MCF 10A (cell line): Measurements from ENCODE around the gene LIPA. TPM values are rescaled to one million over a fixed set of nuclear protein-coding genes. Genes with fewer than 3 reads are reported as not detected.
A peak's percentile ranks its signal among the peaks of the same experiment; 100 is the strongest.

Experiments
- BruUV-seq: library from RNA; stranded (reverse); fragments of 400-500 nt; replicated peaks from 2 replicates; lab custom pipeline; 2021; lab: Mats Ljungman, UMichigan
- CTCF ChIA-PET: fragments of 300-600 bp; sonication (Branson Sonifier 250); formaldehyde crosslinking; extraction: SDS; loops from one replicate; lab custom pipeline; 2021; ENCODE audit warnings: antibody characterized with exemption, inconsistent platforms; lab: Yijun Ruan, JAX
- POLR2A ChIA-PET: fragments of 300-600, 350-650 bp; sonication (Branson Sonifier 250); formaldehyde crosslinking; extraction: SDS; loops from one replicate; lab custom pipeline; 2020; ENCODE audit warnings: antibody characterized with exemption, inconsistent platforms; lab: Yijun Ruan, JAX
- DNase-seq: peaks from one replicate; pipeline ENCODE4 v3.0.0-alpha.2; 2018; ENCODE audit not compliant: unreplicated experiment
- H3K27ac Mint-ChIP-seq: one replicate; pipeline ENCODE4 v1.8.0; 2022; ENCODE audit warnings: mild to moderate bottlenecking, low read depth, mixed read lengths; ENCODE audit not compliant: unreplicated experiment
- H3K27me3 Mint-ChIP-seq: one replicate; pipeline ENCODE4 v1.8.0; 2022; ENCODE audit warnings: mixed read lengths; ENCODE audit not compliant: insufficient read depth, unreplicated experiment
- H3K36me3 Mint-ChIP-seq: one replicate; pipeline ENCODE4 v1.8.0; 2022; ENCODE audit warnings: mild to moderate bottlenecking, moderate library complexity, mixed read lengths; ENCODE audit not compliant: insufficient read depth, unreplicated experiment
- H3K4me1 Mint-ChIP-seq: one replicate; pipeline ENCODE4 v1.8.0; 2022; ENCODE audit warnings: mixed read lengths; ENCODE audit not compliant: insufficient read depth, unreplicated experiment
- H3K4me3 Mint-ChIP-seq: one replicate; pipeline ENCODE4 v1.8.0; 2022; ENCODE audit warnings: mild to moderate bottlenecking, moderate library complexity, mixed read lengths; ENCODE audit not compliant: unreplicated experiment
- H3K9me3 Mint-ChIP-seq: one replicate; pipeline ENCODE4 v1.8.0; 2022; ENCODE audit warnings: mixed read lengths; ENCODE audit not compliant: unreplicated experiment
- intact Hi-C: fragments of 100-400 bp; cut with micrococcal nuclease; formaldehyde crosslinking; loops from 2 replicates; pipeline ENCODE4 v1.14.1; 2022
- total RNA-seq: library from RNA; stranded (reverse); gene quantifications from 2 replicates; pipeline ENCODE4 v1.2.3, GENCODE V29; 2022
- TF ChIP-seq, protein P1 (sequence below): fragments of 200-600 bp; IDR thresholded peaks from one replicate; pipeline ENCODE4 v1.8.0; 2022; ENCODE audit warnings: antibody characterized with exemption, mild to moderate bottlenecking; ENCODE audit not compliant: unreplicated experiment

LIPA gene
- total RNA-seq, 1 experiment from 2014 or later: 22.3 TPM

DNA sequence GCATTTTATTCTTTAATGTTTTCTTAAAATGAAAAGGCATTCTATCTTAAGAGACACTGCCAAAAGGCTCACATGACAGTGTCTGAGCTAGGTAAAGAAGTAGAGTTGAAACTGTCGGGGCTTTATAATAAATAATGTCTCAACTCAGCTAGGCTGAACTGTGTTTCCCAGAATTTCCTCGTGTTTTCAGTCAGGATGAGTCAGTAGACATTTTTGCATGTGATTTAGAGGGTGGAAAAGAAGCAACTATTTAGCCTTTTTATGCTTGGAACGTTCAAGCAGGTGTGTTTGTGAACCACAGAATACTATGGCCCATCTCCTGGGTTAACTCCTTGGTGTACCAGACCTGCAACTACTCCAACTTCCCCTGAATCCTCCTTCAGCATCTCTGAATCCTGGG lies 23.4 kb upstream of the LIPA start:
- Mint-ChIP-seq H3K4me1 (peaks cover 44% of the 10 kb centered on the region), H3K27ac (peak overlapping the region; percentile 63), H3K36me3 (peaks cover 6% of the 10 kb centered on the region), H3K27me3 (no peaks in the 10 kb centered on the region), H3K9me3 (no peaks in the 10 kb centered on the region), H3K4me3 (no peak overlapping the region)
- no peak for DNase-seq
- POLR2A ChIA-PET: interaction anchor here (1.0 to 4.9 kb wide), 4 partner anchors 9 to 77 kb away, joined by 3 to 66 read pairs (median 4); partner anchors contain the start of gene IFIT2
- CTCF ChIA-PET: interaction anchor here (3.2 kb wide), 1 partner anchor 94 kb away, joined by 18 read pairs; no protein-coding TSS in a partner anchor
- intact Hi-C loops: no loop called here
- BruUV-seq: no TSS peak
- TF ChIP-seq, protein P1, sequence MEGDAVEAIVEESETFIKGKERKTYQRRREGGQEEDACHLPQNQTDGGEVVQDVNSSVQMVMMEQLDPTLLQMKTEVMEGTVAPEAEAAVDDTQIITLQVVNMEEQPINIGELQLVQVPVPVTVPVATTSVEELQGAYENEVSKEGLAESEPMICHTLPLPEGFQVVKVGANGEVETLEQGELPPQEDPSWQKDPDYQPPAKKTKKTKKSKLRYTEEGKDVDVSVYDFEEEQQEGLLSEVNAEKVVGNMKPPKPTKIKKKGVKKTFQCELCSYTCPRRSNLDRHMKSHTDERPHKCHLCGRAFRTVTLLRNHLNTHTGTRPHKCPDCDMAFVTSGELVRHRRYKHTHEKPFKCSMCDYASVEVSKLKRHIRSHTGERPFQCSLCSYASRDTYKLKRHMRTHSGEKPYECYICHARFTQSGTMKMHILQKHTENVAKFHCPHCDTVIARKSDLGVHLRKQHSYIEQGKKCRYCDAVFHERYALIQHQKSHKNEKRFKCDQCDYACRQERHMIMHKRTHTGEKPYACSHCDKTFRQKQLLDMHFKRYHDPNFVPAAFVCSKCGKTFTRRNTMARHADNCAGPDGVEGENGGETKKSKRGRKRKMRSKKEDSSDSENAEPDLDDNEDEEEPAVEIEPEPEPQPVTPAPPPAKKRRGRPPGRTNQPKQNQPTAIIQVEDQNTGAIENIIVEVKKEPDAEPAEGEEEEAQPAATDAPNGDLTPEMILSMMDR: no peak

DNA sequence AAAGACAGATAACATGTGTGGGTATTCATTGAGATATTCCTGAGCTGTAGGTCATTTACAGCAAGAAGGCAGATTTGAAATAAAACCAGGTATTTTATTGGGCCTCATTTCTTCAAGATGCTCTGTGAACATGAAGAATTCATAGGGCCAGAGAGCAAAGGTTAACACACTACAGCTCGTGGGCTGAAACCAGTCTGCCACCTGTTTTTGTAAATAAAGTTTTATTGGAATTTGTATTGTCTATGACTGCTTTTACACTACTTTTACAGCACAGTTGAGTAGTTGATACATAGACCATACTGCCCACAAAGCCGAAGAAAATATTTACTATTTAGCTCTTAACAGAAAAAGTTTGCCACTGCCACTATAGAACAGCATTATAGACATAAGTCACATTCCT lies 22.1 kb upstream of the LIPA start:
- no peaks in the 10 kb centered on the region for H3K27me3 Mint-ChIP-seq
- H3K4me3 Mint-ChIP-seq: no peak overlapping the region
- peaks cover 34% of the 10 kb centered on the region for H3K4me1 Mint-ChIP-seq
- CTCF ChIA-PET: interaction anchor here (1.0 to 1.3 kb wide), 2 partner anchors 96 to 98 kb away, joined by 3 read pairs; no protein-coding TSS in a partner anchor
- no TSS peak for BruUV-seq
- peaks cover 6% of the 10 kb centered on the region for H3K36me3 Mint-ChIP-seq
- H3K9me3 Mint-ChIP-seq: no peaks in the 10 kb centered on the region
- DNase-seq: no peak
- no peak overlapping the region for H3K27ac Mint-ChIP-seq
- intact Hi-C loops: no loop called here
- POLR2A ChIA-PET: interaction anchor here (1.0 to 1.2 kb wide), 3 partner anchors 9 to 73 kb away, joined by 3 to 5 read pairs (median 4); no protein-coding TSS in a partner anchor
- TF ChIP-seq, protein P1: no peak

DNA sequence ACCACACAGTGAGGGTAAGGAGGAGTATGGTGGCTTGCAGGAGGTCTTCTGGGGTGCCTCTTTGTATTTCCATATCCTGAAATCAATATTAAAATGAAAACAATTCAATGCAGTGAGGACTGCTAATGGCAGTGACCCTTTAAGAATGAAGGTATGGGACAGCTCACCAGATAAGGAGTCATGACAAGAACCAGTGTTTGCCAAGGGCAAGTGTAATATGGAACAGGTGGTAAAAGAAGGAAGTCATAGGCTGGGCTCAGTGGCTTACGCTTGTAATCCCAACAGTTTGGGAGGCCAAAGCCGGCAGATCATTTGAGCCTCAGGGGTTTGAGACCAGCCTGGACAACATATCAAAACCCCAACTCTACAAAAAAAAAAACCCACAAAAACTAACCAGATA lies 20.0 kb upstream of the LIPA start:
- peaks cover 16% of the 10 kb centered on the region for H3K4me1 Mint-ChIP-seq
- ChIA-PET CTCF (interaction anchor here (1.1 to 1.3 kb wide), 2 partner anchors 9 to 121 kb away, joined by 5 to 7 read pairs; partner anchors contain the start of gene IFIT1), POLR2A (no interaction called here)
- no TSS peak for BruUV-seq
- TF ChIP-seq, protein P1: no peak
- intact Hi-C loops: no loop called here
- no peak overlapping the region for H3K4me3 Mint-ChIP-seq
- no peak overlapping the region for H3K27ac Mint-ChIP-seq
- H3K9me3 Mint-ChIP-seq: no peaks in the 10 kb centered on the region
- no peak for DNase-seq
- peaks cover 6% of the 10 kb centered on the region for H3K36me3 Mint-ChIP-seq
- no peaks in the 10 kb centered on the region for H3K27me3 Mint-ChIP-seq

DNA sequence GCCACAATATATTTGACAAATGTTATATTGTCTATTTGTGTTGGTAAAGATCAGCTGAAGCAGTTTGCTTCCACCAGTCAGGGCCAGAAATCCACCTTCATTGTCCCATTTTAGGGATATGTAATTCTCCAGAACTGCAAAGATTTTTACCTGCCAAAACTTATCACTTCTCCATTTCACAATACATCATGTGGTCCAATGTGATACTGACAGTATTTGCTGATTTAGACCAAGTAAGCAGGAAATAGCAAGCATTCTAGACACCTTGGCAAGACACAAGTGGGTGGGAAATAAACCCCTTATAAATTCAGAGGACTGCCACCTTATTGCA lies 18.5 kb upstream of the LIPA start:
- Mint-ChIP-seq H3K27ac (no peak overlapping the region), H3K4me3 (no peak overlapping the region), H3K9me3 (no peaks in the 10 kb centered on the region), H3K36me3 (peaks cover 1% of the 10 kb centered on the region), H3K27me3 (no peaks in the 10 kb centered on the region), H3K4me1 (peaks cover 5% of the 10 kb centered on the region)
- DNase-seq: no peak
- ChIA-PET POLR2A (interaction anchor here (0.8 to 1.1 kb wide), 3 partner anchors 31 to 100 kb away, joined by 3 to 4 read pairs (median 4); partner anchors contain the start of gene IFIT3), CTCF (interaction anchor here (2.7 kb wide), 1 partner anchor 99 kb away, joined by 12 read pairs; no protein-coding TSS in a partner anchor)
- intact Hi-C loops: no loop called here
- TF ChIP-seq, protein P1: no peak
- no TSS peak for BruUV-seq
